T-helper 2 cell treated with Interferon-gamma antibody and Interleukin-4, amounts not matched to agents 5 μg/mL and 100 μg/mL, for 36 hours (primary cell): ENCODE data around the gene TRIML1.

ENCODE experiments used
- DNase-seq: peaks from one replicate; pipeline ENCODE4 v3.0.0; 2021; ENCODE audit warnings: low spot score
- H3K27ac Mint-ChIP-seq: one replicate; pipeline ENCODE4 v1.8.0; 2021; ENCODE audit warnings: mild to moderate bottlenecking, mixed read lengths
- H3K27me3 Mint-ChIP-seq: one replicate; pipeline ENCODE4 v1.8.0; 2021; ENCODE audit warnings: low read depth, mixed read lengths
- H3K36me3 Mint-ChIP-seq: one replicate; pipeline ENCODE4 v1.8.0; 2021; ENCODE audit warnings: low read depth, mixed read lengths
- H3K4me1 Mint-ChIP-seq: one replicate; pipeline ENCODE4 v1.8.0; 2021; ENCODE audit warnings: low read depth, mixed read lengths
- H3K4me3 Mint-ChIP-seq: one replicate; pipeline ENCODE4 v1.8.0; 2022; ENCODE audit warnings: mild to moderate bottlenecking, moderate library complexity, mixed read lengths
- H3K9me3 Mint-ChIP-seq: one replicate; pipeline ENCODE4 v1.8.0; 2021; ENCODE audit warnings: mixed read lengths

TRIML1 gene, protein sequence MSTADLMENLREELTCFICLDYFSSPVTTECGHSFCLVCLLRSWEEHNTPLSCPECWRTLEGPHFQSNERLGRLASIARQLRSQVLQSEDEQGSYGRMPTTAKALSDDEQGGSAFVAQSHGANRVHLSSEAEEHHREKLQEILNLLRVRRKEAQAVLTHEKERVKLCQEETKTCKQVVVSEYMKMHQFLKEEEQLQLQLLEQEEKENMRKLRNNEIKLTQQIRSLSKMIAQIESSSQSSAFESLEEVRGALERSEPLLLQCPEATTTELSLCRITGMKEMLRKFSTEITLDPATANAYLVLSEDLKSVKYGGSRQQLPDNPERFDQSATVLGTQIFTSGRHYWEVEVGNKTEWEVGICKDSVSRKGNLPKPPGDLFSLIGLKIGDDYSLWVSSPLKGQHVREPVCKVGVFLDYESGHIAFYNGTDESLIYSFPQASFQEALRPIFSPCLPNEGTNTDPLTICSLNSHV

DNA sequence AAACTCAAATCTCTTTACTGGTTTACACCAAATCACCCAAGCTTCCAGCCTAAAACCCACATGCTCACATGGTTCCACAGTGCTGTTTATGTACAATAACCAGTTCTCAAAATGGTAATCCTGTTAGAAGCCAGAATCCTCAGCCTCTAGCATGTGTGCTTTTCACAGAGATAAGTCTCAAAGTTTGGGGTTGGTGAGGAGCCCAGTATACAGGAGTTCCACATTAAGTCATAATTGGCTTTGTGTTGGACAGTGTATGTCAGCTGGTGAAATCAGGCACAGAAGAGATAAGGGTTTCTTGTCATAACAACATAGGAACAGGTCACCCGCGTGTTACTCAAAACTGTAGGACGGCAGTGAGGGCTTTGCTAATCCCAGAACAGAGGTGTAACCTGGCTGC lies at the start of gene TRIML1:
TRIML1 (plus strand) TSS at position 301 of the 400 bp plus-strand sequence. CDS start 118 bp downstream, outside the sequence.
- DNase-seq, result no peak
- no peak within 1 kb of the TSS for H3K4me3 Mint-ChIP-seq
- H3K9me3 Mint-ChIP-seq, result peaks cover 19% of the 10 kb centered on the region
- H3K36me3 Mint-ChIP-seq, result no peaks in the 10 kb centered on the region
- no peaks in the 10 kb centered on the region for H3K4me1 Mint-ChIP-seq
- no peaks in the 10 kb centered on the region for H3K27me3 Mint-ChIP-seq
- no peak within 1 kb of the TSS for H3K27ac Mint-ChIP-seq

DNA sequence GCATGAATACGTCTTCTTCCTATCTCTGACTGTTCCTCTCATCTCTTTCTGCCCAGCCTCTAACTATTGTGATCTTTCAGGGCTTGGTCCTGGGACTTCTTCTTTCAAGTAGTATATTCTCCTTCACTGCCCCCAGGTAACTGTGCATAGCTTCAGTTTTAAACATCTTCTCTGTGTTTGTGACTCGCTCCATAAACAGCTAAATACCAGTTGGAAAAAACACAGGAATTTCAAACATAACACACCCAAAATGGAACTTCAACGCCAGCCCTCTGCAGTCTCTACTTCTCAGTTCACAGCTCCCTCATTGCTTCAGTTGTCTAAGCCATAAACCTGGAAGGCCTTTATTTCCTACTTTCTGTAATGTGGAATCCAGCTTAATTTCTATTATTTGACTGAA lies 46.4 kb upstream of the TRIML1 start:
- no peaks in the 10 kb centered on the region for H3K4me1 Mint-ChIP-seq
- peaks cover 46% of the 10 kb centered on the region for H3K9me3 Mint-ChIP-seq
- H3K36me3 Mint-ChIP-seq, result no peaks in the 10 kb centered on the region
- no peak overlapping the region for H3K4me3 Mint-ChIP-seq
- DNase-seq, result no peak
- no peaks in the 10 kb centered on the region for H3K27me3 Mint-ChIP-seq
- no peak overlapping the region for H3K27ac Mint-ChIP-seq

DNA sequence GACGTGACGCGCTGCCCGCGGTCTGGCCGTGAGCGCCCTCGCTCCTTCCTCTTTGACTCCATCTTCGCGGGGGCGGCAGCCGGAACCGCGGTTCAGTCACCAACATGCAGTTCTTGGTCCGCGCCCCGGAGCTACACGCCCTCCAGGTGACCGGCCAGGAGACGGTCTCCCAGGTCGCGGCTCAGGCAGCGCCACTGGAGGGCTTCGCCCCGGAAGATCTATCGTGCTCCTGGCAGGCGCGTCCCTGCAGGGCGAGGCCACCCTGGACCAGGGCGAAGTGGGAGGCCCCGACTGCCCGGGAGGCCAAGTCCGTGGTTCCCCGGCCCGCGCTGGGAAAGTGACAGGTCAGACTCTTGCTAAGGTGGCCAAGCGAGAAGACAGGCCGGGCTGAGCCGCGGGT lies 32.8 kb upstream of the TRIML1 start:
- no peak overlapping the region for H3K4me3 Mint-ChIP-seq
- peaks cover 43% of the 10 kb centered on the region for H3K9me3 Mint-ChIP-seq

DNA sequence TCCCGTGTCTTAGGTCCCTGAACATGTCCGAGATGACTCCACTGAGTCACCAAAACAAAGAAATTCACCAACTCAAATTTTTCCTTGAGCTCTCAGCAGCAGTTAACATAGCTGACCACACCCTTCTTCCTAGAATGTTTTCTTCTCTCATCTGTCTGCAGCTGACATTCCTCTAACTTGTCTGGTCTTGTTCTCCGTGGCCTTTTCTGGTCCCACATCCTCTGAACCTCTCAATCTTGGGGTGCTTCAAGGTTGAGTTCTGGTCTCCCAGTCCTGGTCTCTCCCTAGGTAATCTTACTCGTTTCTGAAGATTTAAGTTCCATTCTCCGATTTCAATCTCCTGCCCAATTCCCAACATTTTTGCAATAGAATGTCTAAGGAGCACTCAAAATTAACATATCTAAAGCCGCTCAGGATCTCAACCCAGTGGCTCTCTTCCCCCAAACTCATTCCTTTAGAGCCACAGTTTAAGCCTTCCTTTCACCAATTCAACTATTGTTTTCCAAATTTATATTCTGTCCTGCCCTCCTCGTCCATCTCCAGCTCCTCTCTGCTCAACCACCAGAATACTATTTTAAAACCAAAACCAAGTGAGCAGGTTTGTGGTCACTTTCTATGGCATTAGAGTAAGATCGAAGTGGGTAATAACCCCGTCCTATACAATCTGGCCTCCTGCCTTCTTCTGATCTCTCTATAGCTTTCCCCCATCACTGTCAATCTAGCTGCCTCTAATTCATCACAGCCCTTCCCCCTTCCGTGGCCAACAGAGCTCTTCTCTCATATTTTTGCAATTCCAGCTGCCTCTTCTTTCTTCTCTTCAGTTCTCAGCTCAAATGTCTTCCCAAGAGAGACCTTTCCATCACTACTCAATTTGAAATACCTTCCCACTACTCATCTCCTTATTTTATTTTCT lies 31.1 kb upstream of the TRIML1 start:
- Mint-ChIP-seq H3K36me3 (no peaks in the 10 kb centered on the region), H3K9me3 (peaks cover 39% of the 10 kb centered on the region), H3K4me3 (no peak overlapping the region), H3K4me1 (no peaks in the 10 kb centered on the region), H3K27ac (no peak overlapping the region), H3K27me3 (no peaks in the 10 kb centered on the region)
- no peak for DNase-seq

More for the DNA sequence above, 32.8 kb upstream of the TRIML1 start:
- Mint-ChIP-seq H3K4me1 (no peaks in the 10 kb centered on the region), H3K27ac (no peak overlapping the region), H3K36me3 (no peaks in the 10 kb centered on the region), H3K27me3 (no peaks in the 10 kb centered on the region)
- DNase-seq, result no peak

DNA sequence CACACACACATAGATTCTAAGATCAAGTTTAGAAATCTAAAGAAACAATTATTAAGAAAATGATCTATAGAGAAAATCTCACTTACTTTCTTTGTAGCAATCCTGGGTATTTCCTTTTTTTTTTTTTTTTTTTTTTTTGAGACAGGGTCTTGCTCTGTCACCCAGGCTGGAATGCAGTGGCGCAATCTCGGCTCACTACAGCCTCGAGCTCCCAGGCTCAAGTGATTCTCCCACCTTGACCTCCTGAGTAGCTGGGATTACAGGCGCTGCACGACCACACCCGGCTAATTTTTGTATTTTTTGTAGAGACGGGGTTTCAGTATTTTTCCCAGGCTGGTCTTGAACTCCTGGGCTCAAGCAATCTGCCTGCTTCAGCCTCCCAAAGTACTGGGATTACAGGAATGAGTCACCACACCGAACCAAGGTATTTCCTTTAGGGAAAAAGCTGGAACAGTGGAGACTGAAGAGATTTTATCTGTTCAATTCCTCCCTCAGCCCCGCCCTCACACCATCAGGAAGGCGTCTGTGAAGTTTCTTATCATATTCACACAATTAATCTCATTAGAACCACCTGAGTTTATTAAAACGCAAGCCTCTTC lies 30.0 kb upstream of the TRIML1 start, which contains the start of gene TRIML2:
TRIML2 (minus strand) TSS at position 447 of the 599 bp plus-strand sequence. CDS start 4,235 bp downstream, outside the sequence.
- DNase-seq, result no peak
- Mint-ChIP-seq H3K4me3 (no peak within 1 kb of the TSS), H3K9me3 (peaks cover 33% of the 10 kb centered on the region), H3K27ac (no peak within 1 kb of the TSS), H3K36me3 (no peaks in the 10 kb centered on the region), H3K27me3 (no peaks in the 10 kb centered on the region), H3K4me1 (no peaks in the 10 kb centered on the region)

DNA sequence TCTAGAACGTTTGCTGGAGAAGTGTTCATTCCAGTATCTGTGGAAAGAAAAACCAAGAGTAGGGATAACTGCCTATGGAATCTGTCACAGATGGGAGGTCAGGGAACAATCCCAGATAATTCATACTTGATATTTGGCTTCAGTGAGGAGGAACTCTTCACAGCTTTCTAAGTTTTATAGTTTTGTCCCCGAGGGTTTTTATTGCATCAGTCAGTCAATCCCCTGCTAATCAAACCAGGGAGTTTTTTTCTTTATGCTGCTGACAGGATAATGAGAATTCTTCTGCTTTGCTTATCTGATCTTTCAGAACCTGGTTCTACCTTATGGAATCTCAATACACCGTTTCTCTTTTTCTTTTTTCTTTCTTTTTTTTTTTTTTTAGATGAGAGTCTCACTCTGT lies 29.2 kb upstream of the TRIML1 start:
- Mint-ChIP-seq H3K27ac (no peak overlapping the region), H3K4me3 (no peak overlapping the region), H3K27me3 (no peaks in the 10 kb centered on the region), H3K9me3 (peaks cover 29% of the 10 kb centered on the region), H3K36me3 (no peaks in the 10 kb centered on the region), H3K4me1 (no peaks in the 10 kb centered on the region)
- DNase-seq, result no peak

DNA sequence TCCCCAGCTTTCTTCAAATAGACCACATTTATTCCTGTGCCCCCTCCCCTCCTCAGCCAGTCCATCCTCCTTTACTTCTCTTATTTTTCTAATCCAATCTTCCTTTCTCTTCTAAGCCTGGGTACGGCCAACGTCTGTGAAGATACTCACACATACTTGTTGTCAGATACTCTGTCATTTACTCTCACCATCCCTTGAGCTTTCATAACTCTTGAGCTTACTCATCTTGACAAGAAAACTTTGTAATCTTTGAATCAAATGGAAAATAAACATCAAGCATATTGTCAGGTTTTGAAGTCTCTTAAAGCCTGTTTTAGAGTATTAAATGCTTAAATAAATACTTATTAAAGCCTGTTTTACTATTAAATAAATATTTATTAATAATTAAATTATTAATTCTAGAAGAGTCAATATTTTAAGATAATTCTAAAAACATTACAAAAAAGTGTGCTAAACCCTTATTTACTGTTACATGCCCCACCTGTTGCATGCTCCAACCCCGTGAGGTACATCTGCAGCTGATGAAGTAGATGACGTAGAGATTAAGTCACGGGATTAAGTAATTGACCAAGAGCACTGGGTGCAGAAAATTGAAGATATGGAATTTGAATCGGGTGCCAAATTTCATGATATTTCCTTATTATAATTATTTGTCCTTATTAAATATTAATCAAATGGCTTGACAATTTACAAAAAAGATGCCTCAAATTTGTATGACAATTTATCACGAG lies 28.3 kb upstream of the TRIML1 start:
- H3K4me3 Mint-ChIP-seq, result no peak overlapping the region
- no peaks in the 10 kb centered on the region for H3K36me3 Mint-ChIP-seq
- peaks cover 29% of the 10 kb centered on the region for H3K9me3 Mint-ChIP-seq
- no peaks in the 10 kb centered on the region for H3K4me1 Mint-ChIP-seq
- H3K27me3 Mint-ChIP-seq, result no peaks in the 10 kb centered on the region
- no peak overlapping the region for H3K27ac Mint-ChIP-seq
- no peak for DNase-seq

DNA sequence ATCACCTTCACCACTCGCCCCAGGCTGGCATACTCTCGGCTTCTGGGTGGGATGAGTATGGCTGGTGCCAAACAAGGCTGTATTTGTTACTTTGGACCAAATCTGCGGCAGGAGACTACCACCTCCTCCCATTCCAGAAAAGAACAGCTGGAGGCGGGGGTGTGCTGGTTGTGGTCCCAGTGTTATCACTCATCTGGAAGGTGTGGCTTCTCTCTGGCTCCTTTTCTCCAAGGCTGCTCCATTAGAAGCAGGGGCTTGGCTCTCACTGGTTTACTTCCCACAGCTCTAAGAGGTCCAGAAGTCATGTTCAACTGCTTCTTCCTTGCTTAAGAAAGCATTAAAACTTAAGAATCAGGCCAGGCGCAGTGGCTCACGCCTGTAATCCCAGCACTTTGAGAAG lies 27.3 kb upstream of the TRIML1 start:
- no peak for DNase-seq
- Mint-ChIP-seq H3K36me3 (no peaks in the 10 kb centered on the region), H3K27ac (no peak overlapping the region), H3K9me3 (peaks cover 30% of the 10 kb centered on the region), H3K27me3 (no peaks in the 10 kb centered on the region), H3K4me3 (no peak overlapping the region), H3K4me1 (no peaks in the 10 kb centered on the region)

DNA sequence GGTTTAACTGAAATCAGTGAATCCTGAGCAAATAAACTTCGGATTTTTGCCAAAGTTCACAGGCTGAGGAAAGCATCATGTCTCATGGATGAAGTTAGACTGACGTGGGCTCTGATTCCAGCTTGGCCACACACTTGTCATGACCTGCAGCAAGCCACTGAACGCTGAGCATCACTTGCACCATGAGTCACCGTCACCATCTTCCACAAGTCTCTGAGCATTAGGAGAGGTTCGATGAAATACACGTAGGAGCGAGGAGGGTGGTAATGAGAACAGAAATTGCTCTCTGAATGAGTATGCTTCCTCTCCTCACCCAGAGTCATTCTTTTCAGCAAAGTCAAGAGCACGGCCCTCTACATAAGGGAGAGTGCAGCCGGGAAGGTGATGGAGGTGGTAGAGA lies 26.1 kb upstream of the TRIML1 start:
- Mint-ChIP-seq H3K4me1 (no peaks in the 10 kb centered on the region), H3K4me3 (no peak overlapping the region)

DNA sequence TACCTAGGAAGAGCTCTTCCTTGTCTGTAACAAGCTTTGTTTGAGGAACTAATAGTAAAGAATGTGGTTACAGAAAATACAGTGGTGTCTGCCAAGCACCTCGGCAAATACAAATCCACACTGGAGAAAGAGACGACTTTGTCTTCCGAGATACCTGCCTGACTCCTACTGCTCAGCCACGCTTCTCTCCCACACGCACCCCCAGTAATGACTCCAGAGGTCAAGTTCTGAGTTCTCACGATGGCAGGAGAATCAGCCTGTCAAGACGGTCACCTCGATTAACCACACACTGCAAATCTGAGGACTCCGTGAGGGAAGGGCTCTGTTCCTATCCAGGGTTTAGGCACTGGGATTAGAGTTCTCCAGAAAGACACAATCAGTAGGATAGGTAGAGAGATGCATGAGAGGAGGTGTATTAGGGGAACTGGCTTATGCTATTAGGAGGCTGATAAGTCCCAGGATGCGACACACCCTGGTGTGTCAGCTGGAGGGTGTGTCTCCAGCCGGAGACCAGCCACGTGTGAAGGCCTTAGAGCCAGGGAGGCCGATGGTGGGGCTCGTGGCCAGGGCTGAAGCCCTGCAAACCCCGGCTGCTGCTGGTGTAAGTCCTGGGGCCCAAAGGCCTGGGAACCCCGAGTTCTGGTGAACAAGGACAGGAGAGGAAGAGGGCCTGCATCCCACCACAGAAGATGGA lies 21.5 kb upstream of the TRIML1 start:
- Mint-ChIP-seq H3K9me3 (peaks cover 25% of the 10 kb centered on the region), H3K4me1 (no peaks in the 10 kb centered on the region), H3K36me3 (no peaks in the 10 kb centered on the region), H3K27ac (no peak overlapping the region), H3K4me3 (no peak overlapping the region), H3K27me3 (no peaks in the 10 kb centered on the region)
- no peak for DNase-seq

More for the DNA sequence above, 26.1 kb upstream of the TRIML1 start:
- H3K36me3 Mint-ChIP-seq, result no peaks in the 10 kb centered on the region
- peaks cover 30% of the 10 kb centered on the region for H3K9me3 Mint-ChIP-seq
- H3K27me3 Mint-ChIP-seq, result no peaks in the 10 kb centered on the region
- no peak for DNase-seq
- H3K27ac Mint-ChIP-seq, result no peak overlapping the region

DNA sequence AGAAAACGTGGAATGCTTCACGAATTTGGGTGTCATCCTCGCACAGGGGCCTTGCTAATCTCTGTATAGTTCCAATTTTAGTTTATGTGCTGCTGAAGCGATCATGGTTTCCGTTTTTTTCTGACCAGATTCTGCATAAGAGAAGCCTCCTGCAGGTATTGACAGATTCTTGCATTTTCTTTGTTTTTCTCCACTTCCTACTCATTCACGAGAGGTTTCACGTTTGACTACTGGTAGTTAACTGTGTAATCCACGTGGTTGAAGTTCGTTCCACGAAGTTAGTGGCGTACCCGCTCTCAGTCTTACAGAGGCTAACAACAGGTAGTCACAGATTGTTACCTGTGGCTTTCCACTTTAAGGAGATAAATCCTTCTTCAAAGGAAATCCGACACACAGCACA lies 17.7 kb upstream of the TRIML1 start:
- Mint-ChIP-seq H3K36me3 (no peaks in the 10 kb centered on the region), H3K27ac (no peak overlapping the region), H3K4me3 (no peak overlapping the region), H3K9me3 (peaks cover 41% of the 10 kb centered on the region), H3K4me1 (no peaks in the 10 kb centered on the region), H3K27me3 (no peaks in the 10 kb centered on the region)
- DNase-seq, result no peak

DNA sequence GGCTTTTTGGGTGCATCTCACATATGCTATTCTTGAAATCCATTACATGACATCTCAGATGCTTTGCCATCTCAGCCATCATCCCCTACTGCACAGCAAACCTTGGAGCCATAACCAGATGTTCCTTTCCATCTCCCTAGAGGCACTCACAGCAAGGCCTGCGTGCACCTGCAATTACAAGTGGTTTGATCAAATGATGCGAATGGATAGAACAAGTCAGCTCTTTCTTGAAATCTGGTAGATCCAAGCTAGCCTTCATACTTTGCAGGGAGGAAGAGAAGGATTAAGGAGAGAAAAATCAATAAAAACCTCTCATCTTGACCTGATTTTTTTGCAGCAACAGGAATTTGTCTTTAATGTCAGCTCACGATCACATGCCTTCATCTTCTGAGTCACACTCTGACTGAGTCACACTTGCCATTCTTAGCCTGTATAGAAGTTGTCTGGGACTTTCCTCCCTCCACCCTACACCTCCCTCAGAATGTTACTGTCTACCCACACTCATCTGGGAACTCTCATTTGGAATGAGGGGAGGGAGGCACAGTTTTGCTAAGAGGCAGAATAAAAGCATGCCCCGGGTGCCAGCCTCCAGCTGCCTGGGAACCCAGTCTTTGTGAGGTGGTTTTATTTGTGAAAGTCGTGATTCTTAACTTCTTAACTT lies 11.9 kb upstream of the TRIML1 start:
- no peak for DNase-seq
- Mint-ChIP-seq H3K4me3 (no peak overlapping the region), H3K9me3 (peaks cover 40% of the 10 kb centered on the region), H3K36me3 (no peaks in the 10 kb centered on the region), H3K4me1 (no peaks in the 10 kb centered on the region), H3K27ac (no peak overlapping the region), H3K27me3 (no peaks in the 10 kb centered on the region)
